Measurements from ENCODE around the gene MRPS33. TPM values are rescaled to one million over a fixed set of nuclear protein-coding genes. Genes with fewer than 3 reads are reported as not detected.
"Not testable (repeated sequence)": the region's sequence is repeated elsewhere in the genome, so short reads cannot be mapped to it uniquely, and the experiment has no call there.

Gene MRPS33
- total and polyA plus RNA-seq, 4 donors: 15.0 to 82.3 (median 36.7) TPM

DNA sequence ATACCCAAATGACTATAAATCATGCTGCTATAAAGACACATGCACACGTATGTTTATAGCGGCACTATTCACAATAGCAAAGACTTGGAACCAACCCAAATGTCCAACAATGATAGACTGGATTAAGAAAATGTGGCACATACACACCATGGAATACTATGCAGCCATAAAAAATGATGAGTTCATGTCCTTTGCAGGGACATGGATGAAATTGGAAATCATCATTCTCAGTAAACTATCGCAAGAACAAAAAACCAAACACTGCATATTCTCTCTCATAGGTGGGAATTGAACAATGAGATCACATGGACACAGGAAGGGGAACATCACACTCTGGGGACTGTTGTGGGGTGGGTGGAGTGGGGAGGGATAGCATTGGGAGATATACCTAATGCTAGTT lies 23.3 kb upstream of the MRPS33 start:
- H3K4me1 ChIP-seq (ENCODE audit: control insufficient read depth in 4 of 4, insufficient read depth in 4 of 4, low read length in 3 of 4); H3K36me3 ChIP-seq (ENCODE audit: control insufficient read depth in 4 of 4, insufficient read depth in 3 of 4, low read depth in 1 of 4, low read length in 3 of 4); H3K9me3 ChIP-seq (ENCODE audit: control insufficient read depth in 4 of 4, low read length in 3 of 4); DNase-seq (ENCODE audit: low spot score); H3K9ac ChIP-seq (ENCODE audit: low read depth in 1 of 2, low read length in 2 of 2); H3K4me3 ChIP-seq (ENCODE audit: low read depth in 1 of 3, low read length in 3 of 3); H3K27ac ChIP-seq (ENCODE audit: low read depth in 1 of 2, low read length in 2 of 2); H3K27me3 ChIP-seq (ENCODE audit: control insufficient read depth in 4 of 4, insufficient read depth in 4 of 4, low read length in 3 of 4): not testable (repeated sequence)
- 91% methylated on average over 3 of the region's 3 CpGs for WGBS

DNA sequence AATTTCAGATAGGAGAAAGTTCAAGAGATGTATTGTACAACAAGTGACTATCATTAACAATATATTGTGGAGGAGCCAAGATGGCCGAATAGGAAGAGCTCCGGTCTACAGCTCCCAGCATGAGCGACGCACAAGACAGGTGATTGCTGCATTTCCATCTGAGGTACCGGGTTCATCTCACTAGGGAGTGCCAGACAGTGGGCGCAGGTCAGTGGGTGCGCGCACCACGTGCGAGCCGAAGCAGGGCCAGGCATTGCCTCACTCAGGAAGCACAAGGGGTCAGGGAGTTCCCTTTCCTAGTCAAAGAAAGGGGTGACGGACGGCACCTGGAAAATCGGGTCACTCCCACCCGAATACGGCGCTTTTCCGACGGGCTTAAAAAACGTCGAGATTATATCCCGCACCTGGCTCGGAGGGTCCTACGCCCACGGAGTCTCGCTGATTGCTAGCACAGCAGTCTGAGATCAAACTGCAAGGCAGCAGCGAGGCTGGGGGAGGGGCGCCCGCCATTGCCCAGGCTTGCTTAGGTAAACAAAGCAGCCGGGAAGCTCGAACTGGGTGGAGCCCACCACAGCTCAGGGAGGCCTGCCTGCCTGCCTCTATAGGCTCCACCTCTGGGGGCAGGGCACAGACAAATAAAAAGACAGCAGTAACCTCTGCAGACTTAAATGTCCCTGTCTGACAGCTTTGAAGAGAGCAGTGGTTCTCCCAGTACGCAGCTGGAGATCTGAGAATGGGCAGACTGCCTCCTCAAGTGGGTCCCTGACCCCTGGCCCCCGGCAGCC lies 18.0 kb upstream of the MRPS33 start:
- not testable (repeated sequence) for H3K36me3 ChIP-seq (ENCODE audit: control insufficient read depth in 4 of 4, insufficient read depth in 3 of 4, low read depth in 1 of 4, low read length in 3 of 4); H3K9me3 ChIP-seq (ENCODE audit: control insufficient read depth in 4 of 4, low read length in 3 of 4); H3K27me3 ChIP-seq (ENCODE audit: control insufficient read depth in 4 of 4, insufficient read depth in 4 of 4, low read length in 3 of 4); H3K4me3 ChIP-seq (ENCODE audit: low read depth in 1 of 3, low read length in 3 of 3); H3K9ac ChIP-seq (ENCODE audit: low read depth in 1 of 2, low read length in 2 of 2); H3K4me1 ChIP-seq (ENCODE audit: control insufficient read depth in 4 of 4, insufficient read depth in 4 of 4, low read length in 3 of 4); H3K27ac ChIP-seq (ENCODE audit: low read depth in 1 of 2, low read length in 2 of 2); DNase-seq (ENCODE audit: low spot score)
- 78% methylated on average over 30 of the region's 33 CpGs for WGBS

GRCh38 chr7:141028767-141029166 lies 14.0 kb upstream of the MRPS33 start:
- no peak for DNase-seq (ENCODE audit: low spot score)
- Histone ChIP-seq H3K27ac (ENCODE audit: low read depth in 1 of 2, low read length in 2 of 2) (no peak overlapping the region), H3K9ac (ENCODE audit: low read depth in 1 of 2, low read length in 2 of 2) (no peak overlapping the region), H3K36me3 (ENCODE audit: control insufficient read depth in 4 of 4, insufficient read depth in 3 of 4, low read depth in 1 of 4, low read length in 3 of 4) (no peaks in the 10 kb centered on the region), H3K9me3 (ENCODE audit: control insufficient read depth in 4 of 4, low read length in 3 of 4) (peaks cover 0 to 11% (median under 1%) of the 10 kb centered on the region in 4 donors), H3K27me3 (ENCODE audit: control insufficient read depth in 4 of 4, insufficient read depth in 4 of 4, low read length in 3 of 4) (no peaks in the 10 kb centered on the region), H3K4me3 (ENCODE audit: low read depth in 1 of 3, low read length in 3 of 3) (no peak overlapping the region), H3K4me1 (ENCODE audit: control insufficient read depth in 4 of 4, insufficient read depth in 4 of 4, low read length in 3 of 4) (no peaks in the 10 kb centered on the region)
- WGBS: 65% methylated on average over 3 of the region's 3 CpGs
- TF ChIP-seq ATF3 (IDR thresholded peaks at IDR 0.05) (no peak), EGR1 (IDR thresholded peaks at IDR 0.05; ENCODE audit: low read depth in 2 of 2) (no peak), RAD21 (IDR thresholded peaks at IDR 0.05) (no peak), RXRA (IDR thresholded peaks at IDR 0.05) (no peak), FOXA2 (IDR thresholded peaks at IDR 0.05) (no peak), SP1 (IDR thresholded peaks at IDR 0.05) (no peak), GABPA (IDR thresholded peaks at IDR 0.05 in 1 of 2, conservative IDR thresholded peaks at IDR 0.05 in 1 of 2) (no peak), TAF1 (conservative IDR thresholded peaks at IDR 0.05) (no peak), NR2F2 (IDR thresholded peaks at IDR 0.05) (no peak), HNF4G (IDR thresholded peaks at IDR 0.05) (no peak), YY1 (IDR thresholded peaks at IDR 0.05) (no peak), FOXA1 (IDR thresholded peaks at IDR 0.05) (no peak), JUND (IDR thresholded peaks at IDR 0.05) (no peak), HNF4A (conservative IDR thresholded peaks at IDR 0.05) (no peak)
- TF ChIP-seq, protein P1, sequence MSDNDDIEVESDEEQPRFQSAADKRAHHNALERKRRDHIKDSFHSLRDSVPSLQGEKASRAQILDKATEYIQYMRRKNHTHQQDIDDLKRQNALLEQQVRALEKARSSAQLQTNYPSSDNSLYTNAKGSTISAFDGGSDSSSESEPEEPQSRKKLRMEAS (IDR thresholded peaks at IDR 0.05): no peak
- TF ChIP-seq, protein P2, sequence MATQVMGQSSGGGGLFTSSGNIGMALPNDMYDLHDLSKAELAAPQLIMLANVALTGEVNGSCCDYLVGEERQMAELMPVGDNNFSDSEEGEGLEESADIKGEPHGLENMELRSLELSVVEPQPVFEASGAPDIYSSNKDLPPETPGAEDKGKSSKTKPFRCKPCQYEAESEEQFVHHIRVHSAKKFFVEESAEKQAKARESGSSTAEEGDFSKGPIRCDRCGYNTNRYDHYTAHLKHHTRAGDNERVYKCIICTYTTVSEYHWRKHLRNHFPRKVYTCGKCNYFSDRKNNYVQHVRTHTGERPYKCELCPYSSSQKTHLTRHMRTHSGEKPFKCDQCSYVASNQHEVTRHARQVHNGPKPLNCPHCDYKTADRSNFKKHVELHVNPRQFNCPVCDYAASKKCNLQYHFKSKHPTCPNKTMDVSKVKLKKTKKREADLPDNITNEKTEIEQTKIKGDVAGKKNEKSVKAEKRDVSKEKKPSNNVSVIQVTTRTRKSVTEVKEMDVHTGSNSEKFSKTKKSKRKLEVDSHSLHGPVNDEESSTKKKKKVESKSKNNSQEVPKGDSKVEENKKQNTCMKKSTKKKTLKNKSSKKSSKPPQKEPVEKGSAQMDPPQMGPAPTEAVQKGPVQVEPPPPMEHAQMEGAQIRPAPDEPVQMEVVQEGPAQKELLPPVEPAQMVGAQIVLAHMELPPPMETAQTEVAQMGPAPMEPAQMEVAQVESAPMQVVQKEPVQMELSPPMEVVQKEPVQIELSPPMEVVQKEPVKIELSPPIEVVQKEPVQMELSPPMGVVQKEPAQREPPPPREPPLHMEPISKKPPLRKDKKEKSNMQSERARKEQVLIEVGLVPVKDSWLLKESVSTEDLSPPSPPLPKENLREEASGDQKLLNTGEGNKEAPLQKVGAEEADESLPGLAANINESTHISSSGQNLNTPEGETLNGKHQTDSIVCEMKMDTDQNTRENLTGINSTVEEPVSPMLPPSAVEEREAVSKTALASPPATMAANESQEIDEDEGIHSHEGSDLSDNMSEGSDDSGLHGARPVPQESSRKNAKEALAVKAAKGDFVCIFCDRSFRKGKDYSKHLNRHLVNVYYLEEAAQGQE (IDR thresholded peaks at IDR 0.05): no peak
- TF ChIP-seq, protein P3, sequence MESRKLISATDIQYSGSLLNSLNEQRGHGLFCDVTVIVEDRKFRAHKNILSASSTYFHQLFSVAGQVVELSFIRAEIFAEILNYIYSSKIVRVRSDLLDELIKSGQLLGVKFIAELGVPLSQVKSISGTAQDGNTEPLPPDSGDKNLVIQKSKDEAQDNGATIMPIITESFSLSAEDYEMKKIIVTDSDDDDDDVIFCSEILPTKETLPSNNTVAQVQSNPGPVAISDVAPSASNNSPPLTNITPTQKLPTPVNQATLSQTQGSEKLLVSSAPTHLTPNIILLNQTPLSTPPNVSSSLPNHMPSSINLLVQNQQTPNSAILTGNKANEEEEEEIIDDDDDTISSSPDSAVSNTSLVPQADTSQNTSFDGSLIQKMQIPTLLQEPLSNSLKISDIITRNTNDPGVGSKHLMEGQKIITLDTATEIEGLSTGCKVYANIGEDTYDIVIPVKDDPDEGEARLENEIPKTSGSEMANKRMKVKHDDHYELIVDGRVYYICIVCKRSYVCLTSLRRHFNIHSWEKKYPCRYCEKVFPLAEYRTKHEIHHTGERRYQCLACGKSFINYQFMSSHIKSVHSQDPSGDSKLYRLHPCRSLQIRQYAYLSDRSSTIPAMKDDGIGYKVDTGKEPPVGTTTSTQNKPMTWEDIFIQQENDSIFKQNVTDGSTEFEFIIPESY (IDR thresholded peaks at IDR 0.05): no peak
- TF ChIP-seq, protein P4, sequence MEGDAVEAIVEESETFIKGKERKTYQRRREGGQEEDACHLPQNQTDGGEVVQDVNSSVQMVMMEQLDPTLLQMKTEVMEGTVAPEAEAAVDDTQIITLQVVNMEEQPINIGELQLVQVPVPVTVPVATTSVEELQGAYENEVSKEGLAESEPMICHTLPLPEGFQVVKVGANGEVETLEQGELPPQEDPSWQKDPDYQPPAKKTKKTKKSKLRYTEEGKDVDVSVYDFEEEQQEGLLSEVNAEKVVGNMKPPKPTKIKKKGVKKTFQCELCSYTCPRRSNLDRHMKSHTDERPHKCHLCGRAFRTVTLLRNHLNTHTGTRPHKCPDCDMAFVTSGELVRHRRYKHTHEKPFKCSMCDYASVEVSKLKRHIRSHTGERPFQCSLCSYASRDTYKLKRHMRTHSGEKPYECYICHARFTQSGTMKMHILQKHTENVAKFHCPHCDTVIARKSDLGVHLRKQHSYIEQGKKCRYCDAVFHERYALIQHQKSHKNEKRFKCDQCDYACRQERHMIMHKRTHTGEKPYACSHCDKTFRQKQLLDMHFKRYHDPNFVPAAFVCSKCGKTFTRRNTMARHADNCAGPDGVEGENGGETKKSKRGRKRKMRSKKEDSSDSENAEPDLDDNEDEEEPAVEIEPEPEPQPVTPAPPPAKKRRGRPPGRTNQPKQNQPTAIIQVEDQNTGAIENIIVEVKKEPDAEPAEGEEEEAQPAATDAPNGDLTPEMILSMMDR (IDR thresholded peaks at IDR 0.05; ENCODE audit: low read depth, low read length, missing input control): no peak

All from liver (tissue), 9 donors.